A549 (cell line): ENCODE measurements around the gene PPP4R4. TPM values are rescaled to one million over a fixed set of nuclear protein-coding genes. Genes with fewer than 3 reads are reported as not detected.

Source experiments
- ATAC-seq, 2 experiments: fragments of 200-7000 bp in 1 of 2; fragments of >200 bp in 1 of 2; cut with Nextera tagmentation in 1 of 2; cut with Tn5 transposase in 1 of 2; 3 replicates each; pipeline versions ENCODE4 v1.8.0 to v1.9.1; 2018 to 2020; ENCODE audit warnings: mild to moderate bottlenecking in 1 of 2, moderate library complexity in 1 of 2
- CTCF ChIA-PET: fragments of 300-600 bp; sonication (Branson Sonifier 250); formaldehyde crosslinking; extraction: SDS; loops from one replicate; lab custom pipeline; 2021; ENCODE audit warnings: antibody characterized with exemption, inconsistent platforms; lab: Yijun Ruan, JAX
- POLR2A ChIA-PET: fragments of 350-600 bp; formaldehyde crosslinking; extraction: SDS; loops from one replicate; lab custom pipeline; 2021; ENCODE audit warnings: antibody characterized with exemption, inconsistent platforms; lab: Yijun Ruan, JAX
- DNase-seq, 2 experiments: peaks; one replicate each; pipeline versions ENCODE4 v3.0.0 to v3.0.0-alpha.2; 2011 to 2016; ENCODE audit warnings: low read depth in 1 of 2, low spot score in 1 of 2
- FAIRE-seq: peaks from 2 replicates; lab custom pipeline; 2011; peaks lifted over from hg19 to GRCh38; lab: Jason Lieb, UNC
- H3K27ac ChIP-seq, 2 experiments: fragments of >200 bp; sonication (Bioruptor Twin); formaldehyde crosslinking; 3 replicates each; pipeline ENCODE4 v1.5.1; 2016 to 2017
- H3K4me1 ChIP-seq: fragments of >200 bp; sonication (Bioruptor Twin); formaldehyde crosslinking; 3 replicates; pipeline ENCODE4 v1.6.1; 2016
- H3K4me2 ChIP-seq: fragments of >200 bp; sonication (Bioruptor Twin); formaldehyde crosslinking; 3 replicates; pipeline ENCODE4 v1.6.1; 2016
- H3K4me3 ChIP-seq: fragments of >200 bp; sonication (Bioruptor Twin); formaldehyde crosslinking; 3 replicates; pipeline ENCODE4 v1.5.1; 2016
- H3K9me3 ChIP-seq: fragments of >200 bp; sonication (Bioruptor Twin); formaldehyde crosslinking; 3 replicates; pipeline ENCODE4 v1.6.1; 2016
- ATOH8 ChIP-seq: fragments of 250-450 bp; sonication (Bioruptor Pico); IDR thresholded peaks from 2 replicates; pipeline ENCODE4 v1.5.0; 2020; ENCODE audit warnings: low read depth, mild to moderate bottlenecking, moderate library complexity
- BHLHE40 ChIP-seq: IDR thresholded peaks from 2 replicates; pipeline ENCODE4 v1.6.1; 2012; ENCODE audit warnings: low read depth, low read length, inconsistent platforms
- CEBPB ChIP-seq, 2 experiments: fragments of >200 bp in 1 of 2; sonication (Bioruptor Twin) in 1 of 2; formaldehyde crosslinking in 1 of 2; IDR thresholded peaks; 2 replicates each; pipeline ENCODE4 v1.6.1; 2012 to 2016
- CHD4 ChIP-seq: fragments of 200-600 bp; sonication (generic); IDR thresholded peaks from 2 replicates; pipeline ENCODE4 v1.6.1; 2016; ENCODE audit warnings: antibody characterized with exemption, mild to moderate bottlenecking, borderline replicate concordance
- ESRRA ChIP-seq: fragments of 150-350 bp; IDR thresholded peaks from 2 replicates; pipeline ENCODE4 v1.6.1; 2014; ENCODE audit warnings: mild to moderate bottlenecking, low read length, borderline replicate concordance
- FOSL2 ChIP-seq, 2 experiments: fragments of 450-650 bp in 1 of 2; fragments of >200 bp in 1 of 2; sonication (Bioruptor Twin) in 1 of 2; formaldehyde crosslinking; IDR thresholded peaks; 2 replicates each; pipeline versions ENCODE4 v1.5.0 to v1.6.1; 2016 to 2020; ENCODE audit warnings: mild to moderate bottlenecking in 1 of 2, moderate library complexity in 1 of 2
- GATA3 ChIP-seq: IDR thresholded peaks from 2 replicates; pipeline ENCODE4 v1.6.1; 2012; ENCODE audit warnings: borderline replicate concordance
- HEYL ChIP-seq: fragments of 250-450 bp; sonication (Bioruptor Pico); IDR thresholded peaks from 2 replicates; pipeline ENCODE4 v1.8.0; 2021; ENCODE audit warnings: mild to moderate bottlenecking, moderate library complexity
- HOXB13 ChIP-seq: fragments of 250-450 bp; sonication (Bioruptor Pico); IDR thresholded peaks from 2 replicates; pipeline ENCODE4 v1.5.0; 2020; ENCODE audit warnings: low read depth, mild to moderate bottlenecking, moderate library complexity
- JUN ChIP-seq, 2 experiments: fragments of >200 bp; sonication (Bioruptor Twin); formaldehyde crosslinking; IDR thresholded peaks; 2 replicates in 1 of 2; 3 replicates in 1 of 2; pipeline ENCODE4 v1.6.1; 2016 to 2017
- KDM1A ChIP-seq: fragments of 200-600 bp; sonication (generic); IDR thresholded peaks from 2 replicates; pipeline ENCODE4 v1.6.1; 2016; ENCODE audit warnings: low read depth, mild to moderate bottlenecking
- KDM5A ChIP-seq: fragments of 200-600 bp; sonication (generic); IDR thresholded peaks from 2 replicates; pipeline ENCODE4 v1.6.1; 2016; ENCODE audit warnings: antibody characterized with exemption, mild to moderate bottlenecking
- MAFK ChIP-seq: fragments of 450-650 bp; IDR thresholded peaks from 2 replicates; pipeline ENCODE4 v1.6.1; 2014; ENCODE audit not compliant: partially characterized antibody
- MYC ChIP-seq: IDR thresholded peaks from 2 replicates; pipeline ENCODE4 v1.6.1; 2012; ENCODE audit warnings: mild to moderate bottlenecking, inconsistent platforms, low read length, improper control_type of control experiment, borderline replicate concordance
- NFE2L2 ChIP-seq: fragments of 150-350 bp; conservative IDR thresholded peaks from 2 replicates; pipeline ENCODE4 v1.6.1; 2014; ENCODE audit warnings: low read length
- NPAS2 ChIP-seq: fragments of 250-450 bp; sonication (Bioruptor Pico); IDR thresholded peaks from 2 replicates; pipeline ENCODE4 v1.8.0; 2022; ENCODE audit warnings: mild to moderate bottlenecking, moderate library complexity, borderline replicate concordance
- NR3C1 ChIP-seq: fragments of >200 bp; sonication (Bioruptor Twin); formaldehyde crosslinking; IDR thresholded peaks from 3 replicates; pipeline ENCODE4 v1.6.1; 2017
- POLR2AphosphoS2 ChIP-seq: conservative IDR thresholded peaks from 2 replicates; pipeline ENCODE4 v1.6.1; 2012; ENCODE audit warnings: low read length, improper control_type of control experiment, inconsistent platforms
- RARB ChIP-seq: fragments of 250-450 bp; sonication (Bioruptor Pico); IDR thresholded peaks from 2 replicates; pipeline ENCODE4 v1.8.0; 2021; ENCODE audit warnings: mild to moderate bottlenecking, moderate library complexity
- RNF2 ChIP-seq: fragments of 200-600 bp; sonication (generic); IDR thresholded peaks from 2 replicates; pipeline ENCODE4 v1.6.1; 2016; ENCODE audit warnings: low read depth, mild to moderate bottlenecking, antibody characterized with exemption, moderate library complexity, borderline replicate concordance
- SREBF2 ChIP-seq: fragments of 450-650 bp; IDR thresholded peaks from 2 replicates; pipeline ENCODE4 v1.6.1; 2014; ENCODE audit warnings: mild to moderate bottlenecking, moderate library complexity
- TFCP2L1 ChIP-seq: fragments of 250-450 bp; sonication (Bioruptor Pico); IDR thresholded peaks from 2 replicates; pipeline ENCODE4 v1.5.0; 2021; ENCODE audit warnings: mild to moderate bottlenecking
- TP53 ChIP-seq: fragments of 250-450 bp; sonication (Bioruptor Pico); IDR thresholded peaks from 2 replicates; pipeline ENCODE4 v1.5.0; 2021; ENCODE audit warnings: mild to moderate bottlenecking, moderate library complexity
- USF2 ChIP-seq: fragments of 450-650 bp; IDR thresholded peaks from 2 replicates; pipeline ENCODE4 v1.6.1; 2014; ENCODE audit warnings: antibody characterized with exemption
- ZC3H11A ChIP-seq: fragments of 450-650 bp; IDR thresholded peaks from 2 replicates; pipeline ENCODE4 v1.6.1; 2014; ENCODE audit warnings: antibody characterized with exemption, mild to moderate bottlenecking
- ZFP36 ChIP-seq: fragments of 450-650 bp; IDR thresholded peaks from 2 replicates; pipeline ENCODE4 v1.6.1; 2014; ENCODE audit warnings: borderline replicate concordance; ENCODE audit not compliant: partially characterized antibody
- WGBS: methylation state at CpG from one replicate; pipeline ENCODE4 v1.1.6; 2017; ENCODE audit errors: missing lambda C conversion rate; 5-methylcytosine and 5-hydroxymethylcytosine counted together
- polyA plus RNA-seq, 4 experiments: library from polyadenylated mRNA; depleted of rRNA in 3 of 4; stranded (reverse); fragments of >200 nt; fragmentation: RNase III in 1 of 4; extraction: RNeasy Plus Mini Kit Qiagen cat#74134 plus additional on column Dnase treatment in 1 of 4; gene quantifications; 2 replicates in 3 of 4; 3 replicates in 1 of 4; pipeline ENCODE4 v1.2.3, GENCODE V29; 2011 to 2017
- TF ChIP-seq, protein P1 (sequence below): fragments of 250-450 bp; sonication (Bioruptor Pico); IDR thresholded peaks from 2 replicates; pipeline ENCODE4 v1.5.0; 2021; ENCODE audit warnings: mild to moderate bottlenecking, moderate library complexity, borderline replicate concordance
- TF ChIP-seq, protein P2 (sequence below): fragments of 200-600 bp; sonication (generic); IDR thresholded peaks from 2 replicates; pipeline ENCODE4 v1.6.1; 2016; ENCODE audit warnings: antibody characterized with exemption, mild to moderate bottlenecking, moderate library complexity

PPP4R4 gene
- polyA plus RNA-seq, 2 of the 4 experiments (the other 2 are of a cell fraction): 0.12 to 0.25 TPM

DNA sequence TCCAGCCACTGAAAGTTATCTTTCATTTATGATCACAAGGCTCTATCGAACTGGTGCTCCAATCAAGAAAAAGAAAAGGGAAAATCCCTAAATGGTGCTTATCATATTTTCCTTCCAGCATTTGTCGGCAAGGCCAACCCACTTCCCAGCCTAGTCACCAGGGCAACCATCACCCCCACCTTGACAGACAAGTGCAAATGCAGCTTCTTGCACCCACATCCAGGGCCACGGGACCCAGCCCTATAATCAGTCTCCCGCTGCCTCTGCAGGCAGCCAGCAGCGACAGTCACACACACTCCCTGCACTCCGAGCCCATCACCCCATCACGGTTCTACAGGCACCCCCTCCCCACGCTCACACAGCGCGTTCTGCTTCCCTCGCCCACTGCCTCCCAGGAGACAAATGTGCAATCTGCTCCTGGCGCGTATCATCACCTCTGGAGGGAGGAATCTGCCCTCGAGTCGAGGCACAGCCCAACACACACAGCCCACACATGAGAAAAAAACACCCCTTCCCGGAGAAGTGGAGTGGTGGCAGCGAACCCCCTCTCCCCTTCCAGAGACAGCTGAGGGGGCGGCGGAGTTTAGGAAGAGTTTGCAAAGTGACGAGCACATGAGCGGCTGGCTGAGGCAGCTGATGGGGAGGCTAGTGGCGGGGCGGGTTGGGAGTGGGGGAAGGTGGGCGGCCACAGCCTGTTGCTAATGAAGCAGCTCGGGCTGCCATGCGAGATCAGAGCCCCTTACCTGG lies 9.3 kb upstream of the PPP4R4 start:
- ATAC-seq (no peak), DNase-seq (no peak), FAIRE-seq (no peak)
- Histone ChIP-seq H3K4me2 (no peak overlapping the region), H3K4me3 (no peak overlapping the region), H3K4me1 (no peaks in the 10 kb centered on the region), H3K27ac (no peak overlapping the region), H3K9me3 (no peaks in the 10 kb centered on the region)
- TF ChIP-seq SREBF2 (no peak), GATA3 (no peak), ZC3H11A (no peak), TP53 (CRISPR knock-in tag) (no peak), POLR2AphosphoS2 (no peak), RNF2 (no peak), TFCP2L1 (CRISPR knock-in tag) (no peak), CHD4 (no peak), ATOH8 (no peak), RARB (no peak), KDM1A (no peak), HEYL (no peak)
- TF ChIP-seq, protein P1, sequence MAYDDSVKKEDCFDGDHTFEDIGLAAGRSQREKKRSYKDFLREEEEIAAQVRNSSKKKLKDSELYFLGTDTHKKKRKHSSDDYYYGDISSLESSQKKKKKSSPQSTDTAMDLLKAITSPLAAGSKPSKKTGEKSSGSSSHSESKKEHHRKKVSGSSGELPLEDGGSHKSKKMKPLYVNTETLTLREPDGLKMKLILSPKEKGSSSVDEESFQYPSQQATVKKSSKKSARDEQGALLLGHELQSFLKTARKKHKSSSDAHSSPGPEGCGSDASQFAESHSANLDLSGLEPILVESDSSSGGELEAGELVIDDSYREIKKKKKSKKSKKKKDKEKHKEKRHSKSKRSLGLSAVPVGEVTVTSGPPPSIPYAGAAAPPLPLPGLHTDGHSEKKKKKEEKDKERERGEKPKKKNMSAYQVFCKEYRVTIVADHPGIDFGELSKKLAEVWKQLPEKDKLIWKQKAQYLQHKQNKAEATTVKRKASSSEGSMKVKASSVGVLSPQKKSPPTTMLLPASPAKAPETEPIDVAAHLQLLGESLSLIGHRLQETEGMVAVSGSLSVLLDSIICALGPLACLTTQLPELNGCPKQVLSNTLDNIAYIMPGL (CRISPR knock-in tag): no peak
- 47% methylated on average over 20 of the region's 26 CpGs for WGBS
- POLR2A ChIA-PET: no interaction called here
- CTCF ChIA-PET: interaction anchor here (0.7 to 1.3 kb wide), 3 partner anchors 16 to 32 kb away, joined by 3 to 4 read pairs (median 3); no protein-coding TSS in a partner anchor

GRCh38 chr14:94165744-94166143 lies 8.4 kb upstream of the PPP4R4 start:
- no peaks in the 10 kb centered on the region for H3K9me3 ChIP-seq
- no peak for TF ChIP-seq JUN (IDR thresholded peaks at IDR 0.05)
- no peak for TF ChIP-seq NPAS2 (CRISPR knock-in tag)
- no peak for TF ChIP-seq BHLHE40
- TF ChIP-seq KDM1A: no peak
- no peak for TF ChIP-seq FOSL2 (IDR thresholded peaks at IDR 0.05)
- TF ChIP-seq FOSL2 (CRISPR knock-in tag; IDR thresholded peaks at IDR 0.05): no peak
- no peak for TF ChIP-seq CEBPB (IDR thresholded peaks at IDR 0.05)
- TF ChIP-seq, protein P2, sequence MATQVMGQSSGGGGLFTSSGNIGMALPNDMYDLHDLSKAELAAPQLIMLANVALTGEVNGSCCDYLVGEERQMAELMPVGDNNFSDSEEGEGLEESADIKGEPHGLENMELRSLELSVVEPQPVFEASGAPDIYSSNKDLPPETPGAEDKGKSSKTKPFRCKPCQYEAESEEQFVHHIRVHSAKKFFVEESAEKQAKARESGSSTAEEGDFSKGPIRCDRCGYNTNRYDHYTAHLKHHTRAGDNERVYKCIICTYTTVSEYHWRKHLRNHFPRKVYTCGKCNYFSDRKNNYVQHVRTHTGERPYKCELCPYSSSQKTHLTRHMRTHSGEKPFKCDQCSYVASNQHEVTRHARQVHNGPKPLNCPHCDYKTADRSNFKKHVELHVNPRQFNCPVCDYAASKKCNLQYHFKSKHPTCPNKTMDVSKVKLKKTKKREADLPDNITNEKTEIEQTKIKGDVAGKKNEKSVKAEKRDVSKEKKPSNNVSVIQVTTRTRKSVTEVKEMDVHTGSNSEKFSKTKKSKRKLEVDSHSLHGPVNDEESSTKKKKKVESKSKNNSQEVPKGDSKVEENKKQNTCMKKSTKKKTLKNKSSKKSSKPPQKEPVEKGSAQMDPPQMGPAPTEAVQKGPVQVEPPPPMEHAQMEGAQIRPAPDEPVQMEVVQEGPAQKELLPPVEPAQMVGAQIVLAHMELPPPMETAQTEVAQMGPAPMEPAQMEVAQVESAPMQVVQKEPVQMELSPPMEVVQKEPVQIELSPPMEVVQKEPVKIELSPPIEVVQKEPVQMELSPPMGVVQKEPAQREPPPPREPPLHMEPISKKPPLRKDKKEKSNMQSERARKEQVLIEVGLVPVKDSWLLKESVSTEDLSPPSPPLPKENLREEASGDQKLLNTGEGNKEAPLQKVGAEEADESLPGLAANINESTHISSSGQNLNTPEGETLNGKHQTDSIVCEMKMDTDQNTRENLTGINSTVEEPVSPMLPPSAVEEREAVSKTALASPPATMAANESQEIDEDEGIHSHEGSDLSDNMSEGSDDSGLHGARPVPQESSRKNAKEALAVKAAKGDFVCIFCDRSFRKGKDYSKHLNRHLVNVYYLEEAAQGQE: no peak
- TF ChIP-seq MYC: no peak
- TF ChIP-seq NR3C1: no peak
- no peak for TF ChIP-seq GATA3
- no peak for TF ChIP-seq HOXB13 (CRISPR knock-in tag)
- no peak for TF ChIP-seq NFE2L2
- no peak for TF ChIP-seq CHD4
- TF ChIP-seq MAFK: no peak
- no peak for TF ChIP-seq ZFP36
- TF ChIP-seq ESRRA: no peak
- TF ChIP-seq KDM5A: no peak
- no peak for TF ChIP-seq HEYL
- no peak for TF ChIP-seq USF2
- H3K27ac ChIP-seq: no peak overlapping the region
- ATAC-seq (no peak), DNase-seq (no peak), FAIRE-seq (no peak)
- H3K4me2 ChIP-seq: no peak overlapping the region
- H3K4me1 ChIP-seq: no peaks in the 10 kb centered on the region
- ChIA-PET CTCF (interaction anchor here (0.7 to 1.3 kb wide), 3 partner anchors 15 to 33 kb away, joined by 3 to 4 read pairs (median 3); no protein-coding TSS in a partner anchor), POLR2A (interaction anchor here (0.7 kb wide), 1 partner anchor 10 kb away, joined by 3 read pairs; no protein-coding TSS in a partner anchor)
- 31% methylated on average over 2 of the region's 3 CpGs for WGBS
- H3K4me3 ChIP-seq: no peak overlapping the region
